Uterus (tissue), 2 donors: ENCODE results near the gene VSX1.

Experiments
- CTCF ChIP-seq, 4 experiments: fragments of 200-600 bp in 2 of 4; fragments of 450-650 bp in 2 of 4; sonication (generic) in 2 of 4; IDR thresholded peaks; one replicate each; pipeline ENCODE4 v1.5.1; 2016 to 2019; ENCODE audit warnings: antibody characterized with exemption in 4 of 4, mild to moderate bottlenecking in 2 of 4, moderate library complexity in 1 of 4
- POLR2A ChIP-seq, 2 donors: fragments of 450-650 bp; IDR thresholded peaks; one replicate each; pipeline ENCODE4 v1.6.1; 2016; ENCODE audit warnings: antibody characterized with exemption in 2 of 2, mild to moderate bottlenecking in 1 of 2, moderate library complexity in 1 of 2

- TF ChIP-seq CTCF (IDR thresholded peaks at IDR 0.05) (no peak), POLR2A (IDR thresholded peaks at IDR 0.05) (no peak)
Measured at GRCh38 chr20:25047766-25048165, 34.2 kb downstream of the VSX1 start.
